ENCODE data around the gene NISCH. TPM values are rescaled to one million over a fixed set of nuclear protein-coding genes. Genes with fewer than 3 reads are reported as not detected.

Gene NISCH
- total and polyA plus RNA-seq, 2 donors (not counting 3 experiments of a cell fraction or from before 2014, with no cell fraction given): 156 to 178 TPM

DNA sequence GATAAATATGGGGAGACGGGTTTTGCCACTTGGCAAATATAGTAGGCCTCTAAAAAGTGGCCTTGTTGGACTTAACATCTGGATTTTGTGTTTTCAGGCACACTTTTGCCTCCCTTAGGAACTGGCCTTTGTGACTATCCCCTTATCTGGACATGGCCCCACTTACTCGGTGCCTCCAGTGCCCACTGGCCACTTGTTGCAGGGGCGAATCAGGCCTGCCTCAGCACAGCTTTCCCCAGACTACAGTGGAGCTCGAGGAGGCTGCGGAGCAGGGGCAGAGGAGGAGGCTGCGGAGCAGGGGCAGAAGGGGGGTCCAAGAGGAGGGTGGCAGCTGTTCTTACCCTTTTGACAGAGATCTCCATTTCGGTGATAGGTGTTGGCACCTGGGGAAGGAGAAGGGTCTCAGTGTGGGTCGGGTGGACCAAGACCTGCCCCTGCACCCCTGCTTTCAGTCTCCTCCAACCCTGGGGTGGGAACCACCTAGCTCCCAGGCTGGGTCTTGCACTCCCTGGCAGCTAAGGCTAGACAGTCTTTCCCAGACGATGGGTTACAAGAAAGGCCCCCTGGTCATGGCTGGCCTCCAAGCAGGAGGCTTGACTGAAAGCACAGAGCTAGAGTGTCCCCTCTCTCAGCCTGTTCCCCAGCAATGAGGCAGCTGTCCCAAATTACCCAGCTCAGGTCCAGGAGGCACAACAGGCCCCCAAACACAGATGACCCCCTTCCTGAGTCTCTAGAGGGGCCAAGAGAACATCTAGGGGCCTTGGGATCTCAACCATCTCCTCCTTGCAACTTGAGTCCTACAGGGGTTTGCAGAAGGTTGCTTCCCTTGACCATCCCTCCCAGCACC, 16.6 kb upstream of the NISCH start:
- ChIA-PET POLR2A (no interaction called here), CTCF (interaction anchor here (1.0 to 4.6 kb wide), 2 partner anchors 8 to 11 kb away, joined by 5 to 24 read pairs; partner anchors contain the start of gene SEMA3G)
- H3K4me2 ChIP-seq (ENCODE audit: insufficient read depth, low read length): no peak overlapping the region
- H3K9me1 ChIP-seq (replicated peaks; ENCODE audit: control insufficient read depth, extremely low read depth, insufficient read depth, low read length): no peaks in the 10 kb centered on the region
- intact Hi-C loops (cut with micrococcal nuclease): no loop called here
- TF ChIP-seq GATA2 (IDR thresholded peaks at IDR 0.05; ENCODE audit: insufficient read depth, insufficient read length, low read depth, low read length): no peak
- TF ChIP-seq, protein P1, sequence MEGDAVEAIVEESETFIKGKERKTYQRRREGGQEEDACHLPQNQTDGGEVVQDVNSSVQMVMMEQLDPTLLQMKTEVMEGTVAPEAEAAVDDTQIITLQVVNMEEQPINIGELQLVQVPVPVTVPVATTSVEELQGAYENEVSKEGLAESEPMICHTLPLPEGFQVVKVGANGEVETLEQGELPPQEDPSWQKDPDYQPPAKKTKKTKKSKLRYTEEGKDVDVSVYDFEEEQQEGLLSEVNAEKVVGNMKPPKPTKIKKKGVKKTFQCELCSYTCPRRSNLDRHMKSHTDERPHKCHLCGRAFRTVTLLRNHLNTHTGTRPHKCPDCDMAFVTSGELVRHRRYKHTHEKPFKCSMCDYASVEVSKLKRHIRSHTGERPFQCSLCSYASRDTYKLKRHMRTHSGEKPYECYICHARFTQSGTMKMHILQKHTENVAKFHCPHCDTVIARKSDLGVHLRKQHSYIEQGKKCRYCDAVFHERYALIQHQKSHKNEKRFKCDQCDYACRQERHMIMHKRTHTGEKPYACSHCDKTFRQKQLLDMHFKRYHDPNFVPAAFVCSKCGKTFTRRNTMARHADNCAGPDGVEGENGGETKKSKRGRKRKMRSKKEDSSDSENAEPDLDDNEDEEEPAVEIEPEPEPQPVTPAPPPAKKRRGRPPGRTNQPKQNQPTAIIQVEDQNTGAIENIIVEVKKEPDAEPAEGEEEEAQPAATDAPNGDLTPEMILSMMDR (IDR thresholded peaks at IDR 0.05; ENCODE audit: extremely low read depth in 1 of 2, insufficient read depth in 1 of 2, low read depth in 1 of 2, low read length in 2 of 2): no peak
- TF ChIP-seq JUN (IDR thresholded peaks at IDR 0.05; ENCODE audit: borderline replicate concordance, insufficient read depth, insufficient read length, low read depth): no peak
- TF ChIP-seq, protein P2, sequence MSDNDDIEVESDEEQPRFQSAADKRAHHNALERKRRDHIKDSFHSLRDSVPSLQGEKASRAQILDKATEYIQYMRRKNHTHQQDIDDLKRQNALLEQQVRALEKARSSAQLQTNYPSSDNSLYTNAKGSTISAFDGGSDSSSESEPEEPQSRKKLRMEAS (IDR thresholded peaks at IDR 0.05; ENCODE audit: insufficient read depth, insufficient read length): no peak
- TF ChIP-seq FOS (IDR thresholded peaks at IDR 0.05; ENCODE audit: borderline replicate concordance, insufficient read depth, low read length): no peak
- TF ChIP-seq POLR2A (IDR thresholded peaks at IDR 0.05; ENCODE audit: low read depth, low read length): no peak
- TF ChIP-seq MYC (IDR thresholded peaks at IDR 0.05; ENCODE audit: low read depth, low read length): no peak
- TF ChIP-seq POLR2AphosphoS5 (IDR thresholded peaks at IDR 0.05; ENCODE audit: insufficient read depth, low read depth, low read length): no peak
- no peak for TF ChIP-seq EZH2 (IDR thresholded peaks at IDR 0.05; ENCODE audit: borderline replicate concordance, low read depth, low read length, severe bottlenecking)
- H3K27me3 ChIP-seq (ENCODE audit: control insufficient read depth in 2 of 2, insufficient read depth in 2 of 2, low read length in 2 of 2): no peaks in the 10 kb centered on the region
- no peaks in the 10 kb centered on the region for H4K20me1 ChIP-seq (replicated peaks; ENCODE audit: control insufficient read depth, extremely low read depth, insufficient read depth, low read length)
- dilution Hi-C loops (cut with MboI; ENCODE audit: extremely low pct_ligation_motif_present, low sequenced_read_pairs): no loop called here
- H2AFZ ChIP-seq (ENCODE audit: low read depth, low read length): no peak overlapping the region
- H3K9ac ChIP-seq (replicated peaks; ENCODE audit: extremely low read depth, insufficient read depth, low read length): no peak overlapping the region
- H3K79me2 ChIP-seq (ENCODE audit: control insufficient read depth, insufficient read depth, low read length): no peaks in the 10 kb centered on the region
- FAIRE-seq (no peak), DNase-seq (ENCODE audit: low read depth, low spot score) (no peak)
- no peak overlapping the region for H3K27ac ChIP-seq (ENCODE audit: insufficient read depth, low read depth, low read length)
- H3K36me3 ChIP-seq (ENCODE audit: control insufficient read depth in 2 of 2, extremely low read depth in 1 of 2, insufficient read depth in 2 of 2, low read length in 2 of 2): peaks cover 0 to 20% of the 10 kb centered on the region in 2 experiments
- no peak overlapping the region for H3K4me3 ChIP-seq (replicated peaks in 1 of 3; ENCODE audit: insufficient read depth in 1 of 3, low read depth in 1 of 3, low read length in 3 of 3)
- no TSS peak for BruUV-seq (replicated peaks)
- H3K9me3 ChIP-seq (replicated peaks; ENCODE audit: control insufficient read depth, insufficient read depth, low read length): no peaks in the 10 kb centered on the region
- no peaks in the 10 kb centered on the region for H3K4me1 ChIP-seq (ENCODE audit: control insufficient read depth, extremely low read depth, insufficient read depth, low read length)

Data from endothelial cell of umbilical vein (primary cell).